Pancreas (tissue), 10 donors: ENCODE data around the gene SMIM29. TPM values are rescaled to one million over a fixed set of nuclear protein-coding genes. Genes with fewer than 3 reads are reported as not detected.
"Not testable (repeated sequence)": the region's sequence is repeated elsewhere in the genome, so short reads cannot be mapped to it uniquely, and the experiment has no call there.

Experiments used
- ATAC-seq, 4 donors: fragments of 200-7000 bp; cut with Tn5 transposase; one replicate each; pipeline versions ENCODE4 v1.8.0 to v1.9.1; 2020; ENCODE audit warnings: mild to moderate bottlenecking in 4 of 4, moderate library complexity in 4 of 4
- DNase-seq, 6 donors: peaks; one replicate each; pipeline ENCODE4 v3.0.0-alpha.2; 2020
- FAIRE-seq: peaks from 2 replicates; lab custom pipeline; 2012; peaks lifted over from hg19 to GRCh38; lab: Jason Lieb, UNC
- H3K27ac ChIP-seq, 4 donors: fragments of 200-600 bp; sonication (generic); 1 replicate in 3 of 4; 2 replicates in 1 of 4; pipeline versions ENCODE4 v1.5.0 to v1.8.0; 2020
- H3K27me3 ChIP-seq, 4 donors: fragments of 200-600 bp; one replicate each; pipeline ENCODE4 v1.8.0; 2021
- H3K36me3 ChIP-seq, 3 donors: fragments of 200-600 bp; sonication (generic) in 1 of 3; one replicate each; pipeline versions ENCODE4 v1.5.0 to v1.8.0; 2020 to 2021
- H3K4me1 ChIP-seq, 3 donors: fragments of 200-600 bp; one replicate each; pipeline ENCODE4 v1.8.0; 2021
- H3K4me3 ChIP-seq, 4 donors: fragments of 200-600 bp; sonication (generic) in 2 of 4; one replicate each; pipeline versions ENCODE4 v1.5.0 to v1.8.0; 2020 to 2021
- H3K9me3 ChIP-seq, 4 donors: fragments of 200-600 bp; one replicate each; pipeline ENCODE4 v1.8.0; 2021
- CTCF ChIP-seq, 4 donors: fragments of 200-600 bp; sonication (generic) in 3 of 4; IDR thresholded peaks; one replicate each; pipeline versions ENCODE4 v1.5.0 to v1.8.0; 2021; ENCODE audit warnings: antibody characterized with exemption in 4 of 4
- WGBS, 2 donors: extraction: QIAGEN DNeasy Blood & Tissue Kit; methylation state at CpG; one replicate each; pipeline ENCODE4 v1.1.7; 2013; 5-methylcytosine and 5-hydroxymethylcytosine counted together
- intact Hi-C, 3 donors: fragments of 100-400 bp; cut with DNase I; formaldehyde crosslinking; loops; one replicate each; pipeline versions ENCODE4 v1.11.1 to v1.14.2; 2022
- polyA plus RNA-seq, 2 donors: library from polyadenylated mRNA; stranded (reverse); fragments of 200-250 nt; gene quantifications; one replicate each; pipeline ENCODE4 v1.2.3, GENCODE V29; 2013
- total RNA-seq, 6 donors: library from RNA; stranded (reverse); fragmentation: NEBNext Ultra II Directional in 4 of 6; extraction: Animal tissue kit (Norgen Biotek cat#: 25700) in 4 of 6; gene quantifications; one replicate each; pipeline versions ENCODE4 v1.2.1 to v1.2.4, GENCODE V29; 2021 to 2023
- donor health status: healthy with polysubstance abuse.
- donor health status: DM: no; HTN: no; CAD: no; lungs with moderate emphysema.
- donor health status: DM: no; HTN: no; CAD: no.
- donor health status: control.
- donor health status: control.
- donor health status: Bipolar disorder and iron deficiency.
- donor health status: DM: yes; HTN: yes; CAD: no.
- donor health status: DM: no; HTN: no; CAD: no.
- donor health status: DM: no; HTN: no; CAD: no.
- donor health status: DM: yes; HTN: yes; CAD: no.

Gene SMIM29
- total and polyA plus RNA-seq, 8 donors: 5.9 to 35.0 (median 8.2) TPM

GRCh38 chr6:34275128-34275804, 26.5 kb upstream of the SMIM29 start:
- H3K4me3 ChIP-seq: no peak overlapping the region
- intact Hi-C loops: no loop called here
- ATAC-seq (no peak), FAIRE-seq (no peak), DNase-seq (no peak)
- no peaks in the 10 kb centered on the region for H3K27me3 ChIP-seq
- no peak overlapping the region for H3K27ac ChIP-seq
- H3K36me3 ChIP-seq: no peaks in the 10 kb centered on the region
- WGBS, 2 donors: 88 to 95% methylated on average over 3 of the region's 3 CpGs
- peaks cover 0 to 6% (median 0%) of the 10 kb centered on the region in 3 donors for H3K4me1 ChIP-seq
- H3K9me3 ChIP-seq: no peaks in the 10 kb centered on the region
- no peak for TF ChIP-seq CTCF (IDR thresholded peaks at IDR 0.05)

DNA sequence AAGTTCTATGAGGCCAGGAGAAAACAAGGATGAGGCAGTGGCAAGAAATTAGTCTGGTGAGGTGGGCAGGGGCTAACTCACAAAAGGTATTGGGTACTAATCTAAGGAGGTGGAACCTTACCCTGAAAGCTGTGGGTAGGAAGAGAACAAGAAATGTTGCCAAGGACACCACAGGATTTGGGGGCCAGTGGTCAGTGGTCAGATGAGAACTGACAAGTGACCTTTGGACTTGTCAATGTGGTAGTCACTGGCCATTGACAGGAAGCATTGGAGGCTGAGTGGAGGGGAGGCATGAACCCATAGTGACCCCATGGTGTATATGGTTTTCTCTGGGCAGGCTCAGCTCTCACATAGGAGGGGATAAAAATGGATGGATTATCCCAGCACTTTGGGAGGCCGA, 25.3 kb upstream of the SMIM29 start:
- FAIRE-seq: no peak
- no peak for TF ChIP-seq CTCF (IDR thresholded peaks at IDR 0.05)
- Histone ChIP-seq H3K27me3 (no peaks in the 10 kb centered on the region), H3K9me3 (no peaks in the 10 kb centered on the region), H3K4me1 (peaks cover 0 to 6% (median 0%) of the 10 kb centered on the region in 3 donors), H3K4me3 (no peak overlapping the region), H3K27ac (no peak overlapping the region), H3K36me3 (no peaks in the 10 kb centered on the region)
- intact Hi-C loops: no loop called here
- no peak for ATAC-seq
- WGBS, 2 donors: 100% methylated on average over 1 of the region's 1 CpG
- DNase-seq: no peak

DNA sequence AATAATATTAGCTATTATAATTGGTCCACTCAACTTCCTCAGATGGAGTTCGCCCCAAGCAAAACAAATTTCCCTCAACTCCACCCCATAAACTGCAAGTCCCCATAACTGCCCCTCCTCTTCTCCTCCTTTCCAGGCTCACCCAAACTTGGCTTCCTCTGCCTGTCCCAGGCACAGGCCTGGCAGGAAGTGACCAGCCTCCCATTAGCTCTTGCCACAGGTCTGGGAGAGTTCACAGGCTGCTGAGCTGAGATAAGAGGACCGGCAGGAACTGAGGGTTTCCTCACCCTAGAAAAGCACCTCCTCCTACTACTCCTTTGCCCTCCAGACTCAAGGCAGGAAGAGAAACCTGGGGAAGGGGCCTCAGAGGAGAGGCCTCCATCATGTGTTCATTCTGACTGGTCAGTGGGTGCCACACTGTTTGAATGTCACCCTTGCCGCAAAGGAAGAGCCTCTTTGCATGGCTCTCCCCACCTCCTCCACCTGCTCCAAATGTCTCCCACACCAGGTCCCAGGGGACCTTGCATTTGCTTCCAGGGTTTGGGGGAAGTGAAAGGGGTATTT, 24.5 kb upstream of the SMIM29 start:
- no peak for TF ChIP-seq CTCF (IDR thresholded peaks at IDR 0.05)
- peaks cover 0 to 6% (median 0%) of the 10 kb centered on the region in 3 donors for H3K4me1 ChIP-seq
- H3K4me3 ChIP-seq: no peak overlapping the region
- DNase-seq (peak in 5 of 6 donors; percentile 47 to 64 (median 62)), FAIRE-seq (no peak), ATAC-seq (peak; percentile 87 to 96 (median 92))
- H3K9me3 ChIP-seq: no peaks in the 10 kb centered on the region
- intact Hi-C loops: no loop called here
- 59 to 61% methylated on average over 3 of the region's 3 CpGs for WGBS, 2 donors
- H3K27me3 ChIP-seq: no peaks in the 10 kb centered on the region
- H3K27ac ChIP-seq: no peak overlapping the region
- H3K36me3 ChIP-seq: no peaks in the 10 kb centered on the region

GRCh38 chr6:34272013-34272926, 23.5 kb upstream of the SMIM29 start:
- Histone ChIP-seq H3K27me3 (no peaks in the 10 kb centered on the region), H3K4me3 (no peak overlapping the region), H3K27ac (no peak overlapping the region), H3K36me3 (no peaks in the 10 kb centered on the region), H3K9me3 (no peaks in the 10 kb centered on the region), H3K4me1 (peaks cover 0 to 6% (median 0%) of the 10 kb centered on the region in 3 donors)
- FAIRE-seq (no peak), DNase-seq (no peak), ATAC-seq (peak in 2 of 4 donors; percentile 54 to 73)
- no peak for TF ChIP-seq CTCF (IDR thresholded peaks at IDR 0.05)
- intact Hi-C loops: no loop called here
- 89 to 92% methylated on average over 13 of the region's 13 CpGs for WGBS, 2 donors

GRCh38 chr6:34269658-34270341, 21.0 kb upstream of the SMIM29 start:
- FAIRE-seq, H3K27ac ChIP-seq, DNase-seq, H3K27me3 ChIP-seq, H3K9me3 ChIP-seq, ATAC-seq, H3K4me1 ChIP-seq, intact Hi-C loops, H3K4me3 ChIP-seq, H3K36me3 ChIP-seq: not testable (repeated sequence)
- 73 to 76% methylated on average over 17 of the region's 17 CpGs for WGBS, 2 donors

DNA sequence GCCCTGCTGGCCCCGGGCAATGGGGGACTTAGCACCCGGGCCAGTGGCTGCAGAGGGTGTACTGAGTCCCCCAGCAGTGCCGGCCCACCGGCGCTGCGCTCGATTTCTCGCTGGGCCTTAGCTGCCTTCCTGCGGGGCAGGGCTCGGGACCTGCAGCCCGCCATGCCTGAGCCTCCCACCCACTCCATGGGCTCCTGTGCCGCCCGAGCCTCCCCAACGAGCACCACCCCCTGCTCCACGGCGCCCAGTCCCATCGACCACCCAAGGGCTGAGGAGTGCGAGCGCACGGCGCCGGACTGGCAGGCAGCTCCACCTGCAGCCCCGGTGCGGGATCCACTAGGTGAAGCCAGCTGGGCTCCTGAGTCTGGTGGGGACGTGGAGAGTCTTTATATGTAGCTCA, 20.3 kb upstream of the SMIM29 start:
- H3K36me3 ChIP-seq, H3K4me3 ChIP-seq, H3K27me3 ChIP-seq, H3K27ac ChIP-seq, FAIRE-seq, intact Hi-C loops, DNase-seq, H3K4me1 ChIP-seq, ATAC-seq, H3K9me3 ChIP-seq: not testable (repeated sequence)
- WGBS, 2 donors: 92% methylated on average over 21 of the region's 25 CpGs; no CpG with 5 or more reads in 1 of the 2 donors
